H1 (cell line): ENCODE results near the gene ABCC10. TPM values are rescaled to one million over a fixed set of nuclear protein-coding genes. Genes with fewer than 3 reads are reported as not detected.

ENCODE experiments used
- CTCF ChIA-PET: fragments of 300-600 bp; sonication (Branson Sonifier 250); formaldehyde crosslinking; loops from one replicate; lab custom pipeline; 2021; ENCODE audit not compliant: partially characterized antibody; lab: Charles Lee
- POLR2A ChIA-PET: fragments of 300-600 bp; sonication (Branson Sonifier 250); formaldehyde crosslinking; loops from one replicate; lab custom pipeline; 2021; ENCODE audit warnings: inconsistent platforms; ENCODE audit not compliant: partially characterized antibody; lab: Charles Lee
- DNase-seq, 2 experiments: peaks; one replicate each; pipeline versions ENCODE4 v3.0.0 to v3.0.0-alpha.2; 2010 to 2022; ENCODE audit warnings: low spot score in 2 of 2, low read depth in 1 of 2, mixed read lengths in 1 of 2
- FAIRE-seq: peaks from 2 replicates; lab custom pipeline; 2011; peaks lifted over from hg19 to GRCh38; lab: Jason Lieb, UNC
- H2AFZ ChIP-seq: 2 replicates; pipeline ENCODE4 v1.8.1; 2012; ENCODE audit warnings: low read length, inconsistent platforms
- H2AK5ac ChIP-seq: 2 replicates; pipeline ENCODE4 v1.6.1; 2013; ENCODE audit warnings: low read depth, low read length
- H2BK120ac ChIP-seq: replicated peaks from 2 replicates; pipeline ENCODE3; 2013; ENCODE audit warnings: low read depth, low read length, inconsistent platforms
- H2BK12ac ChIP-seq: 2 replicates; pipeline ENCODE4 v1.6.1; 2013; ENCODE audit warnings: low read depth, low read length
- H2BK15ac ChIP-seq: 2 replicates; pipeline ENCODE4 v1.6.1; 2013; ENCODE audit warnings: low read length
- H2BK20ac ChIP-seq: 2 replicates; pipeline ENCODE4 v1.6.1; 2013; ENCODE audit warnings: low read length
- H2BK5ac ChIP-seq: 2 replicates; pipeline ENCODE4 v1.6.1; 2013; ENCODE audit warnings: low read depth, low read length
- H3K14ac ChIP-seq: 2 replicates; pipeline ENCODE4 v1.6.1; 2013; ENCODE audit warnings: inconsistent platforms; ENCODE audit not compliant: insufficient read length
- H3K18ac ChIP-seq: 2 replicates; pipeline ENCODE4 v1.6.1; 2013; ENCODE audit warnings: low read length; ENCODE audit errors: extremely low read depth
- H3K23ac ChIP-seq: 2 replicates; pipeline ENCODE4 v1.6.1; 2013; ENCODE audit warnings: inconsistent platforms; ENCODE audit not compliant: insufficient read length
- H3K23me2 ChIP-seq: 2 replicates; pipeline ENCODE4 v1.6.1; 2013; ENCODE audit warnings: low read depth, low read length
- H3K27ac ChIP-seq: 2 replicates; pipeline ENCODE4 v1.6.1; 2011; ENCODE audit warnings: low read depth, low read length, inconsistent platforms
- H3K27me3 ChIP-seq, 4 experiments: replicated peaks in 1 of 4; 1 replicate in 1 of 4; 2 replicates in 3 of 4; pipeline versions ENCODE4 v1.6.1 to v1.8.1; 2011 to 2013; ENCODE audit warnings: low read length in 3 of 4, mild to moderate bottlenecking in 3 of 4, inconsistent platforms in 2 of 4, mixed read lengths in 2 of 4, moderate library complexity in 1 of 4; ENCODE audit not compliant: control insufficient read depth in 3 of 4, insufficient read depth in 3 of 4; ENCODE audit errors: extremely low read depth in 1 of 4
- H3K36me3 ChIP-seq, 4 experiments: 2 replicates each; pipeline versions ENCODE4 v1.6.1 to v1.8.1; 2011 to 2013; ENCODE audit warnings: mild to moderate bottlenecking in 4 of 4, low read length in 3 of 4, moderate library complexity in 2 of 4, control low read depth in 1 of 4, inconsistent platforms in 1 of 4; ENCODE audit not compliant: insufficient read depth in 4 of 4, control insufficient read depth in 2 of 4
- H3K4ac ChIP-seq: replicated peaks from 2 replicates; pipeline ENCODE3; 2013; ENCODE audit warnings: low read length, low read depth, mixed read lengths, inconsistent platforms; ENCODE audit not compliant: insufficient read length
- H3K4me1 ChIP-seq, 4 experiments: replicated peaks in 1 of 4; 1 replicate in 1 of 4; 2 replicates in 3 of 4; pipeline versions ENCODE4 v1.6.1 to v1.8.1; 2011 to 2013; ENCODE audit warnings: low read length in 3 of 4, inconsistent platforms in 2 of 4, mixed read lengths in 1 of 4; ENCODE audit not compliant: insufficient read depth in 4 of 4, control insufficient read depth in 3 of 4
- H3K4me2 ChIP-seq, 2 experiments: 2 replicates each; pipeline versions ENCODE4 v1.6.1 to v1.8.1; 2011 to 2013; ENCODE audit warnings: low read depth in 2 of 2, low read length in 2 of 2, control low read depth in 1 of 2, inconsistent platforms in 1 of 2, mild to moderate bottlenecking in 1 of 2; ENCODE audit not compliant: insufficient read depth in 1 of 2
- H3K4me3 ChIP-seq, 4 experiments: fragments of 200-600, 300-600 bp in 1 of 4; sonication (generic), shearing (Covaris generic), sonication (Bioruptor Twin) in 1 of 4; 2 replicates each; pipeline versions ENCODE4 v1.5.1 to v1.8.1; 2011 to 2016; ENCODE audit warnings: low read length in 4 of 4, low read depth in 3 of 4, control low read depth in 2 of 4, inconsistent platforms in 2 of 4, mild to moderate bottlenecking in 2 of 4, mixed read lengths in 1 of 4, moderate library complexity in 1 of 4; ENCODE audit not compliant: insufficient read depth in 2 of 4; ENCODE audit errors: extremely low read depth in 1 of 4
- H3K56ac ChIP-seq: replicated peaks from 2 replicates; pipeline ENCODE3; 2013; ENCODE audit warnings: low read depth, mild to moderate bottlenecking, mixed read lengths, low read length, inconsistent platforms; ENCODE audit not compliant: insufficient read length
- H3K79me1 ChIP-seq: 2 replicates; pipeline ENCODE4 v1.6.1; 2013; ENCODE audit warnings: low read depth, low read length, control low read depth
- H3K79me2 ChIP-seq, 2 experiments: 2 replicates each; pipeline versions ENCODE4 v1.6.1 to v1.8.1; 2012 to 2013; ENCODE audit warnings: low read length in 2 of 2, mild to moderate bottlenecking in 2 of 2, inconsistent platforms in 1 of 2; ENCODE audit not compliant: insufficient read depth in 2 of 2, control insufficient read depth in 1 of 2
- H3K9ac ChIP-seq, 4 experiments: replicated peaks in 1 of 4; 1 replicate in 1 of 4; 2 replicates in 3 of 4; pipeline versions ENCODE4 v1.6.1 to v1.8.1; 2011 to 2013; ENCODE audit warnings: low read depth in 3 of 4, low read length in 3 of 4, control low read depth in 2 of 4, mild to moderate bottlenecking in 2 of 4, moderate library complexity in 2 of 4, inconsistent platforms in 1 of 4; ENCODE audit errors: extremely low read depth in 1 of 4
- H3K9me3 ChIP-seq, 2 experiments: 2 replicates each; pipeline versions ENCODE4 v1.6.1 to v1.8.1; 2012 to 2013; ENCODE audit warnings: mild to moderate bottlenecking in 2 of 2, moderate library complexity in 2 of 2, control low read depth in 1 of 2, inconsistent platforms in 1 of 2, low read depth in 1 of 2, low read length in 1 of 2, mixed read lengths in 1 of 2; ENCODE audit not compliant: insufficient read depth in 2 of 2
- H4K20me1 ChIP-seq, 2 experiments: replicated peaks in 1 of 2; 2 replicates each; pipeline versions ENCODE3 to v1.8.1; 2011 to 2013; ENCODE audit warnings: inconsistent platforms in 2 of 2, low read length in 2 of 2, mild to moderate bottlenecking in 1 of 2; ENCODE audit not compliant: insufficient read depth in 2 of 2, control insufficient read depth in 1 of 2
- H4K5ac ChIP-seq: 2 replicates; pipeline ENCODE4 v1.6.1; 2013; ENCODE audit warnings: low read length, low read depth, mixed read lengths, inconsistent platforms; ENCODE audit not compliant: insufficient read length
- H4K8ac ChIP-seq: 2 replicates; pipeline ENCODE4 v1.8.0; 2013; ENCODE audit warnings: mild to moderate bottlenecking, moderate library complexity, low read length, inconsistent platforms; ENCODE audit not compliant: insufficient read depth; ENCODE audit errors: extremely low read depth
- H4K91ac ChIP-seq: replicated peaks from 2 replicates; pipeline ENCODE3; 2013; ENCODE audit warnings: low read length, mixed read lengths, inconsistent platforms; ENCODE audit not compliant: insufficient read length
- GABPA ChIP-seq: IDR thresholded peaks from 2 replicates; pipeline ENCODE4 v1.6.1; 2011; ENCODE audit warnings: mild to moderate bottlenecking, low read length, moderate library complexity, borderline replicate concordance; ENCODE audit not compliant: insufficient read depth
- POU5F1 ChIP-seq: IDR thresholded peaks from 2 replicates; pipeline ENCODE4 v1.6.1; 2011; ENCODE audit warnings: low read depth, mild to moderate bottlenecking, low read length, moderate library complexity
- RFX5 ChIP-seq: IDR thresholded peaks from 2 replicates; pipeline ENCODE4 v1.6.1; 2011; ENCODE audit warnings: low read depth, low read length, improper control_type of control experiment, borderline replicate concordance
- SAP30 ChIP-seq: fragments of 300-600 bp; sonication (generic); IDR thresholded peaks from 2 replicates; pipeline ENCODE4 v1.7.1; 2012; ENCODE audit warnings: low read length, moderate library complexity, mild to moderate bottlenecking, inconsistent platforms; ENCODE audit not compliant: insufficient read depth, insufficient replicate concordance
- SRF ChIP-seq: IDR thresholded peaks from 2 replicates; pipeline ENCODE4 v1.6.1; 2011; ENCODE audit warnings: mild to moderate bottlenecking, low read depth, low read length, moderate library complexity
- SUZ12 ChIP-seq: fragments of 200-600 bp; sonication (generic); IDR thresholded peaks from 2 replicates; pipeline ENCODE4 v1.6.1; 2012; ENCODE audit warnings: mild to moderate bottlenecking, inconsistent platforms, low read length, moderate library complexity, mixed read lengths
- TBP ChIP-seq: IDR thresholded peaks from 2 replicates; pipeline ENCODE4 v1.6.1; 2011; ENCODE audit warnings: low read depth, low read length, improper control_type of control experiment
- WGBS, 2 experiments: shearing (Covaris generic) in 1 of 2; methylation state at CpG; one replicate each; pipeline versions ENCODE4 v1.1.6 to v1.1.7; 2013 to 2015; ENCODE audit warnings: low lambda C conversion rate in 2 of 2, mixed read lengths in 2 of 2, inconsistent platforms in 1 of 2, low coverage in 1 of 2, missing lambda C conversion rate in 1 of 2; ENCODE audit not compliant: insufficient replicate concordance in 2 of 2, insufficient coverage in 1 of 2, insufficient read length in 1 of 2; ENCODE audit errors: extremely low coverage in 1 of 2, missing lambda C conversion rate in 1 of 2; 5-methylcytosine and 5-hydroxymethylcytosine counted together
- polyA plus RNA-seq, 7 experiments: library from polyadenylated mRNA; depleted of rRNA in 3 of 7; stranded (reverse) in 5 of 7; unstranded in 2 of 7; fragments of >200 nt in 5 of 7; fragments of 200-250 nt in 2 of 7; gene quantifications; 1 replicate in 5 of 7; 2 replicates in 1 of 7; 4 replicates in 1 of 7; pipeline versions ENCODE4 v1.2.1 to v1.2.3, GENCODE V29; 2011 to 2013; ENCODE audit warnings: missing spikeins in 2 of 7, mixed read lengths in 2 of 7
- total RNA-seq: library from RNA; stranded (reverse); fragmentation: NEBNext Ultra II Directional; extraction: Animal tissue kit (Norgen Biotek cat#: 25700); gene quantifications from 2 replicates; pipeline ENCODE4 v1.2.1, GENCODE V29; 2021
- TF ChIP-seq, protein P1 (sequence below): IDR thresholded peaks from 2 replicates; pipeline ENCODE4 v1.6.1; 2012; ENCODE audit warnings: low read length, inconsistent platforms

Gene ABCC10
- total and polyA plus RNA-seq, 2 of the 8 experiments (the other 6 are each of a cell fraction or from before 2014, with no cell fraction given), result 15.5 to 24.6 TPM

DNA sequence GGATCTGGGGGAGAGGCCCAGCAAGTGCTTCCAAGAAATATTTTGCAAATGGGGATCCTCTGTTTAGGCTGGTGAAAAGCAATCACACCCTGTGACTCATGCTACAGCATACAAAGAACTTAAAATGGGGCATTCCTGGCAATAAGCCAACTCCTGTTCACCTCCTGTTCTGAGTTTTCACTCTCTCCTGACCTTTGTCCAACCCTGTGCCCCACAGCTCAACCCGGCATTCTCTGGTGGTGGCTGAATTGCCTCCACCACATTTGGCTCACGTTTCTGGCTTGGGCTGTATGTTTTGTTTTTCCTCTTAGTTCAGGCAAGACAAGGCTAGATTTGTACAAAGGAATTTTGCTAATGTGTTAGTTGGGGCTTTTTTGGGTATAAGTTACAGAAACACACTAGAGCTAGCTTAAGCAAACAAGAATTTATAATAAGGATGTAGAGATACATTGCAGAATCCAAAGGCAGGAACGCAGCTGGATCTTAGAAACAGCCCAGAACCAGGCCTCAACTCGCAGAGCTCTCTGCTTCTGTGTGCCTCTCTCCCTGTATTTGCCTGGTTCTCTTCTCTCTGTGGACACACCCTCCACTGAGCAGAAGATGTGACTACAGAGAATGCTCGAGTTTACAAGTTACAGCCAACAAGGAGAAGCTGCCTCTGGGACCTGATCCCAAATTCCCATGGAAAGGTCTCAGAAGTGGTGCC lies 9.4 kb downstream of the ABCC10 start:
- no peak overlapping the region for H3K4me3 ChIP-seq
- no peak overlapping the region for H4K5ac ChIP-seq
- ChIA-PET POLR2A (interaction anchor here (1.0 to 4.8 kb wide), 6 partner anchors 8 to 262 kb away, joined by 3 to 34 read pairs (median 4); partner anchors contain the start of gene LRRC73), CTCF (interaction anchor here (0.7 to 6.7 kb wide), 6 partner anchors 9 to 150 kb away, joined by 3 to 46 read pairs (median 4); partner anchors contain the start of genes ABCC10 and DLK2)
- H3K14ac ChIP-seq, result no peak overlapping the region
- H3K18ac ChIP-seq, result no peak overlapping the region
- TF ChIP-seq SUZ12 (no peak), TBP (no peak), GABPA (no peak), SAP30 (no peak), POU5F1 (no peak), RFX5 (no peak), SRF (no peak)
- TF ChIP-seq, protein P1, sequence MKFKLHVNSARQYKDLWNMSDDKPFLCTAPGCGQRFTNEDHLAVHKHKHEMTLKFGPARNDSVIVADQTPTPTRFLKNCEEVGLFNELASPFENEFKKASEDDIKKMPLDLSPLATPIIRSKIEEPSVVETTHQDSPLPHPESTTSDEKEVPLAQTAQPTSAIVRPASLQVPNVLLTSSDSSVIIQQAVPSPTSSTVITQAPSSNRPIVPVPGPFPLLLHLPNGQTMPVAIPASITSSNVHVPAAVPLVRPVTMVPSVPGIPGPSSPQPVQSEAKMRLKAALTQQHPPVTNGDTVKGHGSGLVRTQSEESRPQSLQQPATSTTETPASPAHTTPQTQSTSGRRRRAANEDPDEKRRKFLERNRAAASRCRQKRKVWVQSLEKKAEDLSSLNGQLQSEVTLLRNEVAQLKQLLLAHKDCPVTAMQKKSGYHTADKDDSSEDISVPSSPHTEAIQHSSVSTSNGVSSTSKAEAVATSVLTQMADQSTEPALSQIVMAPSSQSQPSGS, result no peak
- no peak overlapping the region for H2AK5ac ChIP-seq
- no peak overlapping the region for H2BK20ac ChIP-seq
- H3K27me3 ChIP-seq, result no peaks in the 10 kb centered on the region
- no peaks in the 10 kb centered on the region for H3K79me2 ChIP-seq
- peaks cover 0 to 2% of the 10 kb centered on the region in 2 experiments for H4K20me1 ChIP-seq
- H2BK120ac ChIP-seq, result no peak overlapping the region
- DNase-seq (no peak), FAIRE-seq (no peak)
- H3K9ac ChIP-seq, result no peak overlapping the region
- no peak overlapping the region for H3K56ac ChIP-seq
- H3K36me3 ChIP-seq, result peaks cover 0 to 19% (median 3%) of the 10 kb centered on the region in 4 experiments; a peak in 5 of 8 replicates
- no peak overlapping the region for H3K4me2 ChIP-seq
- H2AFZ ChIP-seq, result no peak overlapping the region
- H3K23ac ChIP-seq, result no peak overlapping the region
- 86% methylated on average over 5 of the region's 5 CpGs; no CpG with 5 or more reads in 1 of the 2 experiments for WGBS, 2 experiments
- no peak overlapping the region for H2BK15ac ChIP-seq
- H3K9me3 ChIP-seq, result no peaks in the 10 kb centered on the region
- no peak overlapping the region for H4K8ac ChIP-seq
- H3K27ac ChIP-seq, result no peak overlapping the region
- no peak overlapping the region for H4K91ac ChIP-seq
- no peaks in the 10 kb centered on the region; the same call in 1 of the 2 replicates for H3K79me1 ChIP-seq
- H2BK5ac ChIP-seq, result no peak overlapping the region
- no peak overlapping the region for H2BK12ac ChIP-seq
- no peaks in the 10 kb centered on the region for H3K23me2 ChIP-seq
- no peaks in the 10 kb centered on the region; a peak in 2 of 7 replicates for H3K4me1 ChIP-seq
- no peak overlapping the region for H3K4ac ChIP-seq
